ENCODE results near the gene CTNS. TPM values are rescaled to one million over a fixed set of nuclear protein-coding genes. Genes with fewer than 3 reads are reported as not detected.

The CTNS gene
- total and polyA plus RNA-seq, 2 of the 13 experiments (the other 11 are each of a cell fraction or from before 2014, with no cell fraction given): 9.5 to 13.7 TPM

- TF ChIP-seq, protein P1, sequence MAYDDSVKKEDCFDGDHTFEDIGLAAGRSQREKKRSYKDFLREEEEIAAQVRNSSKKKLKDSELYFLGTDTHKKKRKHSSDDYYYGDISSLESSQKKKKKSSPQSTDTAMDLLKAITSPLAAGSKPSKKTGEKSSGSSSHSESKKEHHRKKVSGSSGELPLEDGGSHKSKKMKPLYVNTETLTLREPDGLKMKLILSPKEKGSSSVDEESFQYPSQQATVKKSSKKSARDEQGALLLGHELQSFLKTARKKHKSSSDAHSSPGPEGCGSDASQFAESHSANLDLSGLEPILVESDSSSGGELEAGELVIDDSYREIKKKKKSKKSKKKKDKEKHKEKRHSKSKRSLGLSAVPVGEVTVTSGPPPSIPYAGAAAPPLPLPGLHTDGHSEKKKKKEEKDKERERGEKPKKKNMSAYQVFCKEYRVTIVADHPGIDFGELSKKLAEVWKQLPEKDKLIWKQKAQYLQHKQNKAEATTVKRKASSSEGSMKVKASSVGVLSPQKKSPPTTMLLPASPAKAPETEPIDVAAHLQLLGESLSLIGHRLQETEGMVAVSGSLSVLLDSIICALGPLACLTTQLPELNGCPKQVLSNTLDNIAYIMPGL (CRISPR knock-in tag; IDR thresholded peaks at IDR 0.05; ENCODE audit: borderline replicate concordance in 1 of 2, low read depth in 1 of 2): peak in 1 of 2 experiments; percentile 49; a peak in 2 of 4 replicates
- TF ChIP-seq HOXD1 (CRISPR knock-in tag; IDR thresholded peaks at IDR 0.05) (peak; percentile 76; the same call in 1 of the 2 replicates), RNF2 (conservative IDR thresholded peaks at IDR 0.05; ENCODE audit: low read depth) (0 out of 2 replicates have a peak, but pooled peaks have one; percentile 33), ZNF235 (CRISPR knock-in tag; IDR thresholded peaks at IDR 0.05; ENCODE audit: borderline replicate concordance) (peak; percentile 63; the same call in 1 of the 2 replicates), ZNF572 (CRISPR knock-in tag; IDR thresholded peaks at IDR 0.05) (0 out of 2 replicates have a peak, but pooled peaks have one; percentile 72), ZNF646 (CRISPR knock-in tag; IDR thresholded peaks at IDR 0.05) (no peak), ZNF251 (CRISPR knock-in tag; IDR thresholded peaks at IDR 0.05) (no peak), TBL1XR1 (IDR thresholded peaks at IDR 0.05; ENCODE audit: borderline replicate concordance, low read length, partially characterized antibody) (peak; percentile 30), NONO (IDR thresholded peaks at IDR 0.05) (no peak), NONO (CRISPR knock-in tag; conservative IDR thresholded peaks at IDR 0.05) (peak; percentile 83), MNT (IDR thresholded peaks at IDR 0.05) (peak; percentile 56), ZNF414 (CRISPR knock-in tag; IDR thresholded peaks at IDR 0.05) (peak; percentile 76), ERF (CRISPR knock-in tag; IDR thresholded peaks at IDR 0.05) (0 out of 2 replicates have a peak, but pooled peaks have one; percentile 33), FOXM1 (CRISPR knock-in tag; IDR thresholded peaks at IDR 0.05) (no peak), ZNF205 (CRISPR knock-in tag; IDR thresholded peaks at IDR 0.05) (peak; percentile 15; the same call in 1 of the 2 replicates), ZNF816 (CRISPR knock-in tag; IDR thresholded peaks at IDR 0.05; ENCODE audit: borderline replicate concordance) (0 out of 2 replicates have a peak, but pooled peaks have one; percentile 43)
Measured at GRCh38 chr17:3636154-3636907, at the start of gene CTNS, which contains the start of gene SHPK (continued).

Data from HepG2 (cell line).